GM19397 (cell line): ENCODE measurements around the gene CHST5.
A peak's percentile ranks its signal among the peaks of the same experiment; 100 is the strongest.

Experiments used
- ATAC-seq: cut with Tn5 transposase; IDR thresholded peaks from one replicate; pipeline ENCODE4 v1.9.1; 2021; ENCODE audit warnings: mild to moderate bottlenecking, moderate library complexity; ENCODE audit not compliant: unreplicated experiment

CHST5 gene

DNA sequence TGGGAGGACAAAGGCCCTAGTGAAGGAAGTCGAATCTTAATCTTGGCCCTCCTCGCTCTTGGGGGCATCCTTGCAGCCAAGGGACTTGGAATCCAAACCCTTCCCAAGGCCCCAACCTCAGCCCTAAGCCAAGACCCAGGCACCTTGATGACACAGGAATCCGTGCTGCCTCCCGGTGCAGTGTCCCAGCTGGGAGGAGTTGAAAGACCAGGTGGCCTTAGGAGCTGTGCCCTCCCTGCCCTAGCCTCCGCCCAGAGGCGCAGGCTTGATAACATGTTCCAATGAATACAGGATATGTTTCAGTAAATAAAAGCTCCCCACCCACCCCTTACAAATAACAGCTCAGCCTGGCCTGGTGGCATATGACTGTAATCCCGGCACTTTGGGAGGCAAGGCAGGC, at the start of gene CHST5:
TSS of gene CHST5 (minus strand) at position 208 of the 400 bp plus-strand sequence. CDS start 5,724 bp downstream, outside the sequence.
- ATAC-seq = no peak

DNA sequence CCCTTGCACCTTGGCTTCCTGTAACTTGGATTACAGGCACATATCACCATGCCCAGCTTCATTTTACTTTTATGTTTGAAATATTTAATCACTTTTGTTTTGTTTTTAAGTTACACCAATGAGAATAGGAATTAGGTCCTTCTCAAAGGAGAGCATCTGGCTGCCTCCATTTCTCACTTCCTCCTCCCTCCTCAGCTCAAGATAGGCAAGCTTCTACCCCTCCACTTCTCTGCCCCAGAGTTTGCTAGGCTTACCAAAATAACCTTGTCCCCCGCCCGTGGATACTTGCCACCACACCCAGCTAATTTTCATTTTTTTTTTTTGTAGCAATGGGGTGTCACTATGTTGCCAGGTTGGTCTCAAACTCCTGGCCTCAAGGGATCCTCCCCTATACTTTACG, 48.2 kb upstream of the CHST5 start:
- ATAC-seq = peak; percentile 52

DNA sequence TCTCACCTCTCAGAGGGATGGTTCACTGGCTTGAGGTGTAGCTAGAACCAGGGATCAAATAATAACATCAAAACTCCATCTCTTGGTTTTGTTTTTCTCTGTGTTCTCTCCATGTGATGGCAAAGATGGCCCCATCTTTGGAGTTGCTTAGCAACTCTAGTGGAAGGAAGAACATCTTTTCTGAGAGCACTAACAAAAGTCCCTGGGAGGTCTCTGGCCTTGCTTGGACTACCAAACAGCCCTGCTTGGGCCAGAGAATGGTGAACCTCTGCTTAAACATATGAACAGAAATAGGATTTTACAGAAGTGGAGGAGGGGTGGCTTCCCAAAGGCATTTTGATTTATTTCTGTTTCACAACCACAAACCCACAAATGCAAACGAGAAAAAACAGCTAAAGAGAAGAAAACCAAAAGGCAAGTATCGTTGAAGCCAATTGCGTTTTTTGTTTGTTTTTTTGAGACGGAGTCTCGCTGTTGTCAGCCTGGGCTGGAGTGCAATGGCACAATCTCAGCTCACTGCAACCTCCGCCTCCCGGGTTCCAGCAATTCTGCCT, 43.5 kb upstream of the CHST5 start:
- no peak for ATAC-seq

DNA sequence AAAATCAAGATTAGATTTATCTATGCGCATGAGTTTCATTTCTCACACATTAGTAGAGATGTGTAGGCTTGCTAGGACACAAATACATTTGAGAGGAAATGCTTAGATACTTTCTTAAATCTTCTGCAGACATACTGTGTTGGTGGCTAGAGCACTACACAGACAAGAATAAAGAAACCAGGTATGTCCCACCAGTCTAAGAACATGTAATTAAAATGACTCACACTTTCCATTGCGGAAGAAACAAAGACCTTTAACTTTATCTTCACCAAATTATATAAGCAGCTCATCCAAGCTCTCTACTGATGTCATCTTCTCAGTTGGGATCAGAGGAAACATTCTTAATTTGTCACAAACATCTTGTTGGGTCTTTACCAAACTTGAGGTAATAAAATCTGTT, 42.8 kb upstream of the CHST5 start:
- ATAC-seq = no peak

DNA sequence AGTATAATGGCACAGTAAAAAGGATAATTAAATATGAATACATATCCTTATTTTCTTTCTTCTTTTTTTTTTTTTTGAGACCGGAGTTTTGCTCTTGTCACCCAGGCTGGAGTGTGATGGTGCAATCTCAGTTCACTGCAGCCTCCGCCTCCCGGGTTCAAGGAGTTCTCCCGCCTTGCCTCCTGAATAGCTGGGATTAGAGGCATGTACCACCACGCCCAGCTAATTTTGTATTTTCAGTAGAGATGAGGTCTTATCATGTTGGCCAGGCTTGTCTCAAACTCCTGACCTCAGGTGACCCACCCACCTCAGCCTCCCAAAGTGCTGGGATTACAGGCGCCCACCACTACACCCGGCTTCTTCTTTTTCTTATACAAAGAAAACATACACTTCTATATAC, 42.3 kb upstream of the CHST5 start:
- ATAC-seq = no peak

DNA sequence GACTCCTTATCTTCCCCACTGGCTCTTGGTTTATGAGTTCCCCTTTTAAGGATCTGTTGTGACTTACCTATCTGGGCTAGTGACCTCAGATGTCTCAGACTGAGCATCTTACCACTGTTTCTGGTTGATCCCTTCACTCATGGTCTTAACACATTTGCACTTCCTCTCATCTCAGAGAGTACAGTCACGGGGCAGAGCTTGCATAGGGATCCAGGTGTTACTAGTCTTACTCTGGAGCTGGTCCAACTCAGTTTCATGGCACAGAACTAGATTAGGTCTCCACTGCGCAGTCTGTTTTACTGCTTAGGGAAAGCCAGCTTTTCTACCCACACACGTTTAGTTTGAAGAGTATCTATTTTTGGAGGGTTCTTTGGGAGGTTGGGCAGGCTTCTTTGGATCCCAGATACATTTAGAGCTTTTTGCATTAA, 40.5 kb upstream of the CHST5 start:
- ATAC-seq = no peak

DNA sequence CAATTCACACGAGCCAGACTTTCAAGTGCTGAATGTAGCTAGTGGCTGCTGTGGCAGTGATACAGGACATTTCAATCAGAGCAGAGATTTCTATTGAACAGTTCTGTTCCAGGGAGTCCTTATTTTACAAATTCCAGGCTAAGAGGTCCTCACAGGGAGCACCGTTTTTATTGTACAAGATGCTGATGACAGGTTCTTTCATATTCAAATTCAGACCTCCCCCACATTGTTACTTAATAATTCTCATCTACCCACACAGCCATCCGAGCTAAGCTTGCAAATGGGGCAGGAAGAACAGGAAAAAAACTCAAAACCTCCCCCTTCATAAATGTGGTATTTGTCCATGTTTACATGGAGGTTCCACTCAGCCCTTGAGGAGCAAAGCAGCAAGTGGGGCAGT, 40.0 kb upstream of the CHST5 start:
- ATAC-seq = no peak

DNA sequence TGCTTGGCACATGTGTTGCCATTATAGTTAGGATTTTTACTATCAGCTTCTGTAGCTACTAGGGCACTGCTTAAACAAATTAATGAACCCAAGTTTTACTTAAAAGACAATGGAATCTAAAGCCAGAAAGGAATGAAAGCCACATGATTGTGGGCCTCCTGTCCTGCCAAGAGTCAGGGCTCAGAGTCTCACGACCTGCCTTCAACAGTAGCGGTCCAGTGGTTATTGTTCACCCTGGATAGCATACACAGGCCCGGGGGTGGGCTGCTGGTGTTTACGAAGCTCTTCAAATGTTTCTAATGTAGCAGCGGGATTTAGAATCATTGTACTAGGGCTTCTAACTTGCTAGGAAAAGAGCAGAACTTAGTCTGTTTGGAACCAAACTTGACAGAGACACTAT, 38.0 kb upstream of the CHST5 start:
- ATAC-seq = no peak

DNA sequence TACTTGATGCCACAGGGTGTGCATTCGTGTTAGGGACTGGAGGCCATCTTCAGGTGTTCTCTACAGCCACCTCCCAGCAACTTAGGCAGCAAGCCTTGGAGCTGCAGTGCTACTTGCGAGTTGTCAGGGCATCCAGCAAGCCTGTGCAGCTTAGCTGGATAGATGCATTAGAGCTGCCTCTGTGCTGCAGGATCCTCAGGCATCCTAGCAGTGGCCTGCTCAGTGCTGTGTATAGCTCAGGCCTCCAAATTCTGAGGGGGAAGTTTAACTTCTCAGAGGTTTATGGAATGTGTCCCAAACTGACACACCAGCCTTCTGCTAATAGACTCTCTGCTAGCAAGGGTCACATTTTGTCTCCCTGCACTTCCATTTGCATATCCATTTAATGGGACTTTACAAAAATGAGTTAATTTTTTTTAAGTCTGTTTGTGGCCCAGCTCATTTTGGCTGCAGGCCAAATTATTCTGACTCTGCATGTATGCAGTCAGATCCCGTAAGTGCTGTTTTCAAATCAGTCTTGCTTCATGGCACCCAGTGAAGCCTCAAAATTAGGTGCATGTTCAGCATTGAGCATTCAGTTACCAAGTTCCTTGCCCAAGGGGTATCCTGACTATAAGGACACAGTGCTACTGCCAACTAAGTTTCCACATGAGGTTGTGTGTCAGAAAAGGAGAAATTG, 37.1 kb upstream of the CHST5 start:
- no peak for ATAC-seq

DNA sequence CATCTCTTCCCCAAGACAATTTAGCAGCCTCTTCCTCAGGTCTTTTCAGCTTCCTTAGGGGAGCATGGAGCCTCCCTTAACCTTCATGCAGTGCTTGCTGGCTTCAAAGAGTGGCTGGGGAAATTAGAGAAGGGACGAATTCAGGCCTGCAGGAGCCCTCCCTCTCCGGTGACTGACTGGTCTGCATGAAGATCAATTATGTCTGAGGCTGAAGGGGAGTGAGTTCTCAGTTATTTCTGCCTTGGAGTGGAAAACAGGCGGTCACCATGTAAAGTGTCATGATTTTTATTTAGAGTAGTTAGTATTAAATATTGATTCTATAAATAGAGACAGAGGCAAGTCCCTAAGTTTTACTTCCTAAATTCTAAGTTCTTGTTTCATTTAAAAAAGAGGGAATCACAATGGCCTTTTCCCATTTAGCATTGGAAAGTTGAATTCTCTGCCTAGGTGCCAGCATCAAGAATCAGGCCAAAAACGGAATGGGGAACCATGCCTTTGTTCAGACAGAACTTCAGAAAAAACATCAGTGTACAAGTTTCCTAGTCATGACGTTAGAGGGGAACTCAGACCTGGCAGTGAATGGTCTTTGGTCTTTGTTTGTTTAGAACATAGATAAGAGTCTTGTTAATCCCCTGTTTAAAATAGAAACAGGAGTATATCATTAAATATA, 34.6 kb upstream of the CHST5 start:
- ATAC-seq = no peak

DNA sequence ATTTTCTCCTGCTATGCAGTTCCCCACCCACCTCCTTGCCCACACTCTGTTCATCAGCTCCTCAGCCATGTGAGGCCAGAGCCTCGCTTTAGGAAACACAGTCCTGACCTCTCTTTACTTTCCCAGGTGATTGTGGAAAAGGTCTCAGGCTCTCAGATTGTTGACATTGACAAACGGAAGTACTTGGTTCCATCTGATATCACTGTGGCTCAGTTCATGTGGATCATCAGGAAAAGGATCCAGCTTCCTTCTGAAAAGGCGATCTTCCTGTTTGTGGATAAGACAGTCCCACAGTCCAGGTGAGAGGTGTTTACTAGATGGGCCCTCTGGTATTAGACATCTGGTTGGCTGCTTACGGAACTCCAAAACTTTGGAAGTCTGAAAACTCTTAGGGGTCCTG, 32.0 kb upstream of the CHST5 start:
- no peak for ATAC-seq

DNA sequence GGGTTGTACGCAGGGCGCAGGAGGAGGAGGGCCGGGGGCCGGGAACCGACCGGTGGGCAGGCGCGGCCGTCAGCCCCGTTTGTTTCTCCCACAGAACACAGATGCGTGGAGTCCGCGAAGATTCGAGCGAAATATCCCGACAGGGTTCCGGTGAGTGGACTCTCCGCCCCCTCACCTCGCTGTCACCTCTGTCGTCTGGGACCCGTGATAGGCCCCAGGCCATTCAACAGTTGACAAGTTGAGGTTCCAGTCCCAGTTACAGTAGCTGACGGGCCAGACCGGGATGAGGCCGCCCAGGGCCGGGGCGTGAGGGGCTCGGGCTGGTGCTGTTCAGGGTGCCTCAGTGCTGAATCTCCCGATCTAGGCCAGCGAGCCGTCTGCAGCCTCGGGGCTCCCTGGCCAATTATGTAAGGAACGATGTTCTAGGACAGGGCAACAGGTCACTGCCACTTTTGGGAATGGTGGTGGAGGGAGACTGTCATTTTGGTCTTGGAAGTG, 30.9 kb upstream of the CHST5 start:
- ATAC-seq = peak; percentile 1

DNA sequence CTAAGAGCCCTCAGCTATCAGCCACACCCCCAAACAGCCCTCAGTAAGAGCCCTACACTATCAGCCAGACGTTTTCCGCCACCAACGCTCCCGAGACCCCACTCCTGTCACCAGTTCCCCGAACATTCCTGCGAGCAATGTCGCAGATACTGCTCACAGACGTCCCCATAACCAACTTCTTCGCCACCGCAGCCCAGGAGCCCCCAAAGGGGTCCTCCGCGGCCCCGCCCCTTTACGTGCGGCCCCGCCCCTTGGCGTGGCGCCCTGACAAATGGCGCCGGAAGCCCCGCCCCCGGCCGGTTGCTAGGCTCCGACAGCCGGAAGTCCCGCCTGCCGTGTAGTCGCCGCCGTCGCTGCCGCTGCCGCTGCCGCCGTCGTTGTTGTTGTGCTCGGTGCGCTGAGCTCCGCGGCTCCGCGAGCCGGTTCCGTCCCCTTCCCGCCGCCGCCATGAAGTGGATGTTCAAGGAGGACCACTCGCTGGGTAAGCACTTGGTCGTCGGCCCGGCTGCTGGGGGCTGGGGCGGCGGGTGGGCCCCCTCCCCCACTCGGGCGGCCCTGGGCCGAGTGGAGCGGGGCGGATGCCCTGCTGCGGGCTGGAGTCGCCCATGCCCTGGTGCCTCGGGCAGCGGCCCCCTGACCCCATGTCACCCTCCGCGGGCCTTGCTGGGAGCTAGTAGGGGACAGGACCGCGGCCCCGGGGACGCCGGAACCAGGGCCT, 30.3 kb upstream of the CHST5 start, which contains the start of gene GABARAPL2:
TSS of gene GABARAPL2 (plus strand) at position 340 of the 718 bp plus-strand sequence. CDS start at position 448, 108 bp downstream.
- ATAC-seq = peak; percentile 81

DNA sequence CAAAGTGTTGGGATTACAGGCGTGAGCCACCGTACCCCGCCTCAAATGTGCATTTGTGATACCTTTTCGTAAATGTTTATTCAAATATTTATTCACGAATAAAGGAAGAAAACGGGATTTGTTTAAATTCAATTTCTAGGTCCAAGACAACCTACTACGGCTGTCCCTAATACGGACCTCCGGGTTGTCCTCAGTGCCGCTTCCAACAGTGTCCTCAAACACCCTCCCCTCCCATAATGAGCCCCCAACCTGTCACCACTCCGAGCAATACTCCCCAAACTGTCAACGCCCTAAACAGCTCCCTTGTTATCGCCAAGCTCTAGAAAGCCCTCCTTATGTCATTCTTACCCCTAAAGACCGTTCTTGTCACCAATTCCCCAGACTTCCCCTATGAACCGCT, 29.7 kb upstream of the CHST5 start:
- peak; percentile 1 for ATAC-seq

DNA sequence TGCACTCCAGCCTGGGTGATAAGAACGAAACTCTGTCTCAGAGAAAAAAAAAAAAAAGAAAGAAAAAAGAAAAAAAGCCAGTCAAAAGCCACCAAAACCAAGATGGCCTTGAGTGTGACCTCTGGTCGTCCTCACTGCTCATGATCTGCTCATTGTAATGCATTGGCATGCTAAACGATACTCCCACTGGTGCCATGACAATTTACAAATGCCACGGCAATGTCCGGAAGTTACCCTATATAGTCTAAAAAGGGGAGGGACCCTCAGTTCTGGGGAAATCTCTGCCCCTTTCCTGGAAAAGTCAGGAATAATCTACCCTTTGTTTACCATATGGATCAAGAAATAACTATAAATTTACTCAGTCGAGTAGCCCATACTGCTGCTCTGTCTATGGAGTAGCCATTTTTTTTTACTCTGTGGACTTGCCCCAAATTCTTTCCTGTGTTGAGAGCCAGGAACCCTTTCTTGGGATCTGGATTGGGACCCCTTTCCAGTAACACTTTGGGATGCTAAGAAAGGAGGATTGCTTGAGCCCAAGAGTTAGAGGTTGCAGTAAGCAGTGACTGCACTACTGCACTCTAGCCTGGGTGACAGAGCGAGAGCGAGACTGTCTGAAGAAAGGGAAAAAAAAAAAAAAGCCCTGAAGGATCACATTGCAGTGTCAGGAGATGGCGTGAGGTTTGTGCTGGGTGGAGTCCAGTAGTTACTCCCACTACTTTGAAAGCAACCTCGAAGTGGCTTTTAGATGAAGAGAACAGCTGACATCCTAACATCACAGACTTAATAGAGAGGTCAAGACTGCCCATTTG, 23.9 kb upstream of the CHST5 start:
- no peak for ATAC-seq

DNA sequence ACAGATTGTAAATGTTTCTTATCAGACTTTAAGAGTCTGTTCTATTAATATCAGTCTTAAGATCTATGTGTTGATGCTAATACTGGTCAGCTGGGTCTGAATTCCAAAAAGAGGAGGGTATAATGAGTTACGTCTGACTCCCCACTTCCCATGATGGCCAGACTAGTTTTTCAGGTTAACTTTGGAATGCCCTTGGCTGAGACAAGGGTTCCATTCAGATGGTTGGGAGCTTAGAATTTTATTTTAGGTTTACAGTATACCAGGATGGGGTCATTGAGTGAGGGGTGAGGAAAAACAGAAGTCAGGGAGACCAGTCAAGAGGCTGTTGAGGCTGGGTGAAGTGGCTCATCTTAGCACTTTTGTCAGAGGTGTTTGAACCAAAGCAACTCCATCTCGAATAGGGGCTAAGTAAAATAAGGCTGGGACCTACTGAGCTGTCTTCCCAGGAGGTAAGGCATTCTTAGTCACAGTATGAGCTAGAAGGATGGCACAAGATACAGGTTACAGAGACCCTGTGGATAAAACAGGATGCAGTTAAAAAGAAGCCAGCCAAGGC, 23.0 kb upstream of the CHST5 start:
- ATAC-seq = no peak

DNA sequence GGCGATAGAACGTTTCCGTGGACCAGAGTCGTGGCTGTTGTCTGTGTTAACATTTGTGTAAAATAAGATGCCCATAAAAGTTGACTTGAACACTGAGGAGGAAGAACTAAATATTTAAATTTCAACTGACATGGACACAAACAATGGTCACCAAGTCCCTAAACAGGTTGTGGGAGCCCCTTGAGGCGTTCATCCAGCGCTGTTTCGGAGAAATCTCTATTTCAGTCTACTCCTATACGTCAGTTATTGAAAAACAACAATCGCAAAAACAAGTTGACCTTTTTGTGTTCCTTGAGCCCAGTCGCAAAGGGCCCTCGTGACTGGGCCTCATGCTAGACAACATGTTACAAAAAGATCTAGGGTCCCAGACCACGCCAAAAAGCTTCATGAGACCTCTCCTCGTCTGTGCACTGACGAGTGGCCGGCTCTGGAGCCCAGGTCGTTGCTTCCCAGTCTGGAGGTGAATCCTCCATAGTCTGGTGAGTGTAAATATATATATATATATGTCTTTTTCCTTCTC, 20.6 kb upstream of the CHST5 start:
- no peak for ATAC-seq

DNA sequence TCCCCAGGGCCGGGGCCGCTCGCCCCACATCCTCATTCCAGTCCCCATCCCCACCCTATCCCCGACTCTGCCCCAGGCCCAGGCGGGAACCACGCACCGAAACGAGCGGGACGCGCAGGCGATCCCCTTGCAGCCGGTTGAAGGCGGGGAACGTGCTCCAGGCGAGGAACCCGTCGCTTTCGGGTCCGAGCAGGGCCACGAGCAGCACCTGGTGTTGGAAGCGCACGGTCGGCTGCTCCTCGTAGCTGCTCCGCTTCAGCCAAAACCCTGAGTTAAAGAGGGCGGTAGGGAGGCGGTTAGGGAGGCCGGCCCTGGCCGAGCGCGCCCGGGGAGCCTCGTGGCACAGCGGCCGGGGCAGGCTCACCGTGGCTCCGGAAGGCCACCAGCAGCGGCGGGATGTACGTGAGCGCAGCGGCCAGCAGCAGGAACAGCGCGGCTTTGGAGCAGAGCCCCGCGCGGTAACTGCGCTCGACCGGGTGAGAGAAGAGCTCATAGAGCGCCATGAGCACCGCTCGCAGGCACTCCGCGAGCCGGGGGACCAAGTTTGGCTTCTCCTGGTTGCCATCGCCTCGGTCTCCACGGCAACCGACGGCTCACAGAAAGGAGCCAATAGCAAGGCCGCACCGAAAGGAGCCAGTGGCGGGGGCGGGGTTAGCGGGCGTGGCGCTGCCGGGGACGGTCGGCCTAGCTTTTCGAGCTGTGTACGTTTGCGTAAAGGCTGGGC, 20.0 kb upstream of the CHST5 start, which contains the start of gene TMEM231:
TSS of gene TMEM231 (minus strand) at position 546 of the 724 bp plus-strand sequence. CDS start at position 503, 43 bp downstream.
- ATAC-seq = peak; percentile 97

DNA sequence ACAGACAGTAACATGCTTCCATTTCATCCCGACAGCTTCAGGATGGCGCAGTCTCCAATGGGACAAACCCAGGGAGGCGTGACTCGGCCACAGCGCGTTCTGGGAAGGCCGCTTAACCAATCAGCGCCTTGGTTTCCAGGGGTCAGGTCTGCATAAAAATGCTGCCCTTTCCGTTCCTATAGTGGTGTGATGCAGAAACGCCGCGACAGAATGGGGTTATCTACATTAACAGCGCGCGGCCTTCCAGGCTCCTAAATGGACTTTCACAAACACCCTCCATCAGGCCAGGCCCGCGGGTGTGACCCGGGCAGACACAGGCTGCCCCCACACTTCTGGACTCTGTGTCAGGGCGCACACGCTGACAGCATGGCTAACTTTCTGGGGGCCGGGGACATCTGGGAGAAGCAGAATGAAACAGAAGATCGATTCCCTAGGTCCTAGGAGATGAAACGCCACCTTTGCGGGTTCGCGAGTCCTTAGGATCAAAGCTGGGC, 19.4 kb upstream of the CHST5 start:
- no peak for ATAC-seq
